SJCRH30 (cell line): Measurements from ENCODE around the gene OXCT2. TPM values are rescaled to one million over a fixed set of nuclear protein-coding genes. Genes with fewer than 3 reads are reported as not detected.
"Not testable (repeated sequence)": the region's sequence is repeated elsewhere in the genome, so short reads cannot be mapped to it uniquely, and the experiment has no call there.

ENCODE experiments used
- DNase-seq, 2 experiments: peaks; one replicate each; pipeline ENCODE4 v3.0.0-alpha.2; 2015 to 2020
- H3K27ac ChIP-seq: fragments of 250-450 bp; sonication (Bioruptor Pico); 2 replicates; pipeline ENCODE4 v1.5.1; 2020; ENCODE audit warnings: mild to moderate bottlenecking, moderate library complexity
- H3K27me3 ChIP-seq: fragments of 250-450 bp; sonication (Bioruptor Pico); 2 replicates; pipeline ENCODE4 v1.5.1; 2020; ENCODE audit warnings: mild to moderate bottlenecking, moderate library complexity
- H3K36me3 ChIP-seq: fragments of 250-450 bp; sonication (Bioruptor Pico); 2 replicates; pipeline ENCODE4 v1.5.1; 2020; ENCODE audit warnings: mild to moderate bottlenecking, moderate library complexity
- H3K4me1 ChIP-seq: fragments of 250-450 bp; sonication (Bioruptor Pico); 2 replicates; pipeline ENCODE4 v1.5.1; 2020; ENCODE audit warnings: mild to moderate bottlenecking, moderate library complexity
- H3K4me3 ChIP-seq: fragments of 250-450 bp; sonication (Bioruptor Pico); 2 replicates; pipeline ENCODE4 v1.5.1; 2020; ENCODE audit warnings: mild to moderate bottlenecking, moderate library complexity
- H3K9me3 ChIP-seq: fragments of 250-450 bp; sonication (Bioruptor Pico); replicated peaks from 2 replicates; pipeline ENCODE4 v1.5.1; 2020; ENCODE audit warnings: mild to moderate bottlenecking, moderate library complexity
- total RNA-seq: library from RNA; depleted of rRNA; stranded (reverse); fragments of >200 nt; shearing (Covaris generic); gene quantifications from 2 replicates; pipeline ENCODE4 v1.2.3, GENCODE V29; 2014; rRNA removed

OXCT2 gene
- 3.8 and 4.3 TPM in 2 replicates for total RNA-seq

GRCh38 chr1:39771022-39771532 is at the start of gene OXCT2:
Gene OXCT2 (minus strand): TSS chr1:39771348. CDS start chr1:39771255, 93 bp downstream.
- not testable (repeated sequence) for H3K4me3 ChIP-seq, H3K27me3 ChIP-seq, H3K4me1 ChIP-seq, H3K9me3 ChIP-seq, H3K27ac ChIP-seq, DNase-seq, H3K36me3 ChIP-seq

DNA sequence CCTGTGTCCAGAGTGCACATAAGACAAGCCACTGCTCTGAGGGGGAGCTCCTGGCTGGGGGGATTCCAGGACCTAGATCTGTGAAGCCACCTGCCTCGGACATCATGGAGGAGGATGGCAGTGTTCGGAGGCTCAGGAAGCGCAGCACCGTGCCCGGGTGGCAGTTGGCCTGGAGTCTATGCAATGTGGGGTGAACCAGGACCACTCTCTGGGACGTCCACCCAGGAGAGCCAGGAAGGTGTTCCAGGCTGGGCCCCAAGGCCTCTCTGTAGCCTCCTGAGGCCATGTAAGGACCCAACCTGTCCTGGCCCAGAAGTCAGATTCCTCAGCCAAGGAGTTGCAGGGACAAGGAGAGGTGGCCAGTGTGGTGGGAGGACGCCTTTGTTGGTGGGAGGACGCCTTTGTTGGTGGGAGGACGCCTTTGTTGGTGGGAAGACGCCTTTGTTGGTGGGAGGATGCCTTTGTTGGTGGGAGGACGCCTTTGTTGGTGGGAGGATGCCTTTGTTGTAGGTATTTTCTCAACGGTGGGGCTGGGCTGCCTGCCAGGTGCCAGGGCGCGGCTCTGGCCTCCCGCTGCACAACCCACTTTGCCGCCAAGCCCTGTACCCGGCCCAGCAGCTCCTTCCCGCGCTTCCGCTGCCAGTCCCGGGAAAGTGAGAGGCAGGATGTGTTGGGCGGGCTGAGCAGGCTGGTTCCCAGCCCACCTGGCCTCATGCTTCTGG is 48.1 kb upstream of the OXCT2 start:
- Histone ChIP-seq H3K9me3 (no peaks in the 10 kb centered on the region), H3K36me3 (no peaks in the 10 kb centered on the region), H3K4me3 (no peak overlapping the region), H3K27ac (no peak overlapping the region), H3K4me1 (peaks cover 7% of the 10 kb centered on the region; the same call in 1 of the 2 replicates), H3K27me3 (no peaks in the 10 kb centered on the region)
- no peak for DNase-seq

DNA sequence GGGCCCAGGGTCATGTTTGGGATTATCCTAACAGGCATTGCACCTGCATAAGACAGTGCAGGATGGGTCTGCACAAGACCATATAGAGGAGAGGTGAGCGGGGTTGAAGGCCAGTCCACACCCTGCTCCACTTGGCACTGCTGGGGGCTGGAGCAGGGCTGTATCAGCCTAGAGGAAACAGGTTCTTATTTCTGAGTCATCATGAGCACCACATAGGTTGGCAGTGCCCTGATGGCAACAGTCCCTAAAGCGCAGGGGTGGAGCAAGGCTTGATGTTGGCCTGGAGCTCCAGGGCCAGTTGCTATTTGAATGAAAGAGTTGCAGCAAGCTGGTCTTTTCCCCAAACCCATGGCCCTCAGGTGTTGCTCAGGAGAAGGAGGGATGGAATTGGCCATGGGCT is 47.3 kb upstream of the OXCT2 start:
- Histone ChIP-seq H3K4me1 (peaks cover 7% of the 10 kb centered on the region; the same call in 1 of the 2 replicates), H3K9me3 (no peaks in the 10 kb centered on the region), H3K4me3 (no peak overlapping the region), H3K36me3 (no peaks in the 10 kb centered on the region), H3K27me3 (no peaks in the 10 kb centered on the region), H3K27ac (no peak overlapping the region)
- no peak for DNase-seq

- H3K36me3 ChIP-seq, H3K4me1 ChIP-seq, H3K9me3 ChIP-seq, H3K27ac ChIP-seq, H3K27me3 ChIP-seq: not testable (repeated sequence)
- peak; percentile 63 to 70 for DNase-seq
- H3K4me3 ChIP-seq: peak overlapping the region; percentile 29; the same call in 1 of the 2 replicates
Observed at GRCh38 chr1:39817091-39817932, 46.2 kb upstream of the OXCT2 start.

DNA sequence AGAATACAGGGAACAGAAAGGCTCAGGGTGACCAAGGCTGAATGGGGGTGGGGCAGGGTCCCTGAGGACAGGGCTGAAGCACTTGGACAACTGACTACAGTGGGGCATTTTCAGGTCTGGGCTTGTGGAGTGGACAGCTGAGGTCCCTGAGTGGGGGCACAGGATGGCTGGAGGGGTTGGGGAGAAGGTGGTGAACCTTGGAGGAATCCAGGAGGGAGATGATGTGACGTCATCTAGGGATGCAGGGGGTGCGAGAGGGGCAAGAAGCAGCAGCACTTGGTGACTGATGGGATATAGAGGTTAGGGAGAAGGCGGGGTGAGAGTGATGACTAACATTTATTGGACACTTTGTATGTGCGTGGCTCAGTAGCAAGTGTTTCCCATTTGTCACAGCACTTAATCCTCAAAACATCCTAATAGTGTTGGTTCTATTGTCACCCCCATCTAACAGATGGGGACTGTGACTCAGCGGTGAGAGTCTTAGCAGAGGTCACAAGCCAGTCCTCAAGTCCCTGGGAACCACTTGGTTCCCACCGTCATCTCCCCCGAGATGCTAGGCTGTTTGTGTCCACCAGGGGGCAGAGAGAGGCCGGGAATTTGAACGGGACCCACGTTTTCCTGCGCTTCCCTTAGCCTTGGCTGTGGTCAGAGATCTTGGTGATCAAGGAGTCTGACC is 45.4 kb upstream of the OXCT2 start:
- no peaks in the 10 kb centered on the region for H3K36me3 ChIP-seq
- H3K4me1 ChIP-seq: peaks cover 7% of the 10 kb centered on the region; the same call in 1 of the 2 replicates
- H3K9me3 ChIP-seq: no peaks in the 10 kb centered on the region
- DNase-seq: peak; percentile 80 to 91
- H3K27ac ChIP-seq: peak overlapping the region; percentile 15
- H3K27me3 ChIP-seq: no peaks in the 10 kb centered on the region
- H3K4me3 ChIP-seq: no peak overlapping the region

- no peak overlapping the region for H3K27ac ChIP-seq
- peaks cover 7% of the 10 kb centered on the region; the same call in 1 of the 2 replicates for H3K4me1 ChIP-seq
- peaks cover 3% of the 10 kb centered on the region for H3K9me3 ChIP-seq
- H3K4me3 ChIP-seq: no peak overlapping the region
- no peaks in the 10 kb centered on the region for H3K36me3 ChIP-seq
- no peaks in the 10 kb centered on the region for H3K27me3 ChIP-seq
- no peak for DNase-seq
Observed at GRCh38 chr1:39812913-39813312, 41.8 kb upstream of the OXCT2 start.

GRCh38 chr1:39808784-39809517 is 37.8 kb upstream of the OXCT2 start:
- DNase-seq: no peak
- no peaks in the 10 kb centered on the region for H3K27me3 ChIP-seq
- H3K27ac ChIP-seq: no peak overlapping the region
- H3K36me3 ChIP-seq: no peaks in the 10 kb centered on the region
- H3K4me3 ChIP-seq: no peak overlapping the region
- H3K9me3 ChIP-seq: peaks cover 3% of the 10 kb centered on the region
- H3K4me1 ChIP-seq: no peaks in the 10 kb centered on the region

DNA sequence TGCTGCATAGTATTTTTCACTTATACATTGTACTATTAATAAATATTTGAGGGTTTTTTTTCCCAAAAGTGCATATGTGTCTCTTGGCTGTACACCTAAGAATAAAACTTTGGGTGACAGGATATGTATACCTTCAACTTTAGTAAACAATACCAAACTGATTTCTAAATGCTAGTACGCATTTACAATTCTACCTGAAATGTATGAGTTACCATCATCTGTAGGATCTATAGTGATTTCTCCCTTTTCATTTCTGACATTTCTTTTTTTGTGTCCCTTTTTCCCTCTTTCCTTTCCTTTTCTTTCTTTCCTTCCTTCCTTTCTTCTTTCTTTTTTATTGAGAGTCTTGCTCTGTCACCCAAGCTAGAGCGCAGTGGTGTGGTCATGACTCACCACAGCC is 34.2 kb upstream of the OXCT2 start:
- Histone ChIP-seq H3K9me3 (peaks cover 3% of the 10 kb centered on the region), H3K4me3 (no peak overlapping the region), H3K27ac (no peak overlapping the region), H3K27me3 (no peaks in the 10 kb centered on the region), H3K36me3 (no peaks in the 10 kb centered on the region), H3K4me1 (peaks cover under 1% of the 10 kb centered on the region)
- no peak for DNase-seq

GRCh38 chr1:39802496-39803260 is 31.5 kb upstream of the OXCT2 start:
- Histone ChIP-seq H3K4me1 (peaks cover 9% of the 10 kb centered on the region), H3K4me3 (no peak overlapping the region)
- no peak for DNase-seq

DNA sequence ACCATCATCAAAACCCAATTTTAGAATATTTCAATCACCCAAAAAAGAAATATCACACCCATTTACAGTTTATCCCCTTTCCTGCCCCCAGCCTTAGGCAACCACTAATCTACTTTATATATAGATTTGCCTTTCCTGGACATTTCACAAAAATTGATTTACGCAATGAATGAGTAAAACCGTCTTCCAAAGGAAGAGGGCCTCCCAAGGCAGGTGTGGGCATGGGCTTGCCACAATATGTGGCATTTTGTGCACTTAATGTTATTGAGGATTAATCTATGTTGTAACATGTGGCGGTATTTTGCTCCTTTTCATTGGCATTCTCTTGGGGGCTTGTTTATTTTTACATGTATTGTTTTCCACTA is 29.3 kb upstream of the OXCT2 start:
- Histone ChIP-seq H3K4me3 (no peak overlapping the region), H3K27ac (no peak overlapping the region), H3K4me1 (peaks cover 9% of the 10 kb centered on the region), H3K36me3 (no peaks in the 10 kb centered on the region), H3K9me3 (no peaks in the 10 kb centered on the region; the same call in 1 of the 2 replicates), H3K27me3 (no peaks in the 10 kb centered on the region)
- no peak for DNase-seq

More at GRCh38 chr1:39802496-39803260, 31.5 kb upstream of the OXCT2 start:
- Histone ChIP-seq H3K27ac (no peak overlapping the region), H3K27me3 (no peaks in the 10 kb centered on the region), H3K36me3 (no peaks in the 10 kb centered on the region), H3K9me3 (no peaks in the 10 kb centered on the region; the same call in 1 of the 2 replicates)

DNA sequence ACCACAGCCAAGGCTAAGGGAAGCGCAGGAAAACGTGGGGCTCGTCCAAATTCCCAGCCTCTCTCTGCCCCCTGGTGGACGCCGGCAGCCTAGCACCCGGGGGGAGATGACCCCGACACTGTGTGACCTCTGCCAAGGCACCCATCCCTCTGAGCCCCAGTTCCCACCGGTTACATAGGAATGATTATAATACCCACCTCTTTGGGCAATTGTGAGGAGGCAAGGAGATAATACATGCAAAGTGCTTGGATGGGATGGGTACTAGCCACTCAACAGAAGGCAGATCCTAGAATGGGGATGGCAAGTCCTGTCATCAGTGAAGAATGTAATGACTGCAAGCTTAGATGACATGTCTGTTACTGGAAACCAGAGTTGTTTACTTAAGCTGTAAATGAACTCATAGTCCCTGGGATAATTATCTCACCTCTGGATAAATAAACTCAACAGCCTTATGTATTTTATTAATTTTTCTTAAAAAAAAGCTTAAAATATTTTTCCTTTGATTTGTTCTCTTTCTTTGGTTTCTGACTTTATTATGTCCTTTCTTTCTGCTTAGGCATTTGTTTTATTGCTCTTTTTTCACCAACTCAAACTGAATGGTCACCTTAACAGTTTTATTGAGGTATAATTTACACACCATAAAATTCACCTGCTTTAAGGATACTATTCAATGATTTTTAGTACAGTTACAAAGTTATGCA is 28.8 kb upstream of the OXCT2 start:
- Histone ChIP-seq H3K36me3 (no peaks in the 10 kb centered on the region), H3K27ac (peak overlapping the region; percentile 2; the same call in 1 of the 2 replicates), H3K9me3 (no peaks in the 10 kb centered on the region; the same call in 1 of the 2 replicates), H3K4me3 (no peak overlapping the region), H3K4me1 (peaks cover 9% of the 10 kb centered on the region), H3K27me3 (no peaks in the 10 kb centered on the region)
- DNase-seq: peak; percentile 76 to 83

GRCh38 chr1:39798859-39799769 is 28.0 kb upstream of the OXCT2 start:
- H3K27ac ChIP-seq: peak overlapping the region; percentile 2; the same call in 1 of the 2 replicates
- H3K36me3 ChIP-seq, H3K9me3 ChIP-seq, H3K4me3 ChIP-seq, H3K4me1 ChIP-seq, H3K27me3 ChIP-seq: not testable (repeated sequence)
- DNase-seq: peak; percentile 57 to 63
